ENCODE results near the gene APOBEC3B.
"Not testable (repeated sequence)": the region's sequence is repeated elsewhere in the genome, so short reads cannot be mapped to it uniquely, and the experiment has no call there.

APOBEC3B gene

GRCh38 chr22:39031434-39032295 is 49.5 kb downstream of the APOBEC3B start:
- not testable (repeated sequence) for DNase-seq (ENCODE audit: low spot score)

GRCh38 chr22:39037071-39037470 is 54.9 kb downstream of the APOBEC3B start:
- not testable (repeated sequence) for DNase-seq (ENCODE audit: low spot score)

- no peak for DNase-seq (ENCODE audit: low spot score)
These were observed 57.4 kb downstream of the APOBEC3B start for GRCh38 chr22:39039306-39040126.

GRCh38 chr22:39040155-39040537 is 58.0 kb downstream of the APOBEC3B start:
- not testable (repeated sequence) for DNase-seq (ENCODE audit: low spot score)

GRCh38 chr22:39040538-39041296 is 58.6 kb downstream of the APOBEC3B start, which contains the start of gene APOBEC3F:
Gene APOBEC3F, plus strand, starts transcription at chr22:39040864. Its CDS starts 97 bp downstream, at chr22:39040961.
- DNase-seq (ENCODE audit: low spot score), result peak; percentile 66

GRCh38 chr22:39041908-39042307 is 59.8 kb downstream of the APOBEC3B start:
- no peak for DNase-seq (ENCODE audit: low spot score)
